ENCODE data around the gene CYSRT1.

- TF ChIP-seq CTCF (IDR thresholded peaks at IDR 0.05) (no peak), POLR2A (IDR thresholded peaks at IDR 0.05) (no peak)
These were observed 32.6 kb upstream of the CYSRT1 start for GRCh38 chr9:137192448-137192780.
